ENCODE measurements around the gene GGCT.

GRCh38 chr7:30458311-30458710, 46.3 kb downstream of the GGCT start:
- TF ChIP-seq CTCF (conservative IDR thresholded peaks at IDR 0.05; ENCODE audit: low read length), result no peak
- no peak for TF ChIP-seq EZH2phosphoT487 (IDR thresholded peaks at IDR 0.05; ENCODE audit: borderline replicate concordance)

Data from Loucy (cell line).